Tibial artery (tissue), 4 donors: Measurements from ENCODE around the gene DCXR.

Source experiments
- DNase-seq, 2 donors: peaks; one replicate each; pipeline ENCODE4 v3.0.0-alpha.2; 2019
- H3K27ac ChIP-seq, 2 donors: fragments of 200-600 bp; sonication (generic) in 1 of 2; 1 replicate in 1 of 2; 2 replicates in 1 of 2; pipeline ENCODE4 v1.5.1; 2018 to 2019; ENCODE audit warnings: mild to moderate bottlenecking in 1 of 2
- H3K27me3 ChIP-seq, 2 donors: fragments of 200-600 bp; sonication (generic) in 1 of 2; one replicate each; pipeline versions ENCODE4 v1.5.1 to v1.6.0; 2016 to 2019
- H3K36me3 ChIP-seq, 3 donors: fragments of 200-600 bp; sonication (generic) in 2 of 3; one replicate each; pipeline ENCODE4 v1.5.1; 2016 to 2019; ENCODE audit warnings: mild to moderate bottlenecking in 2 of 3
- H3K4me1 ChIP-seq, 4 donors: fragments of 200-600 bp; sonication (generic) in 2 of 4; 1 replicate in 3 of 4; 2 replicates in 1 of 4; pipeline ENCODE4 v1.5.1; 2016 to 2019
- H3K4me3 ChIP-seq, 2 donors: fragments of 200-600 bp; sonication (generic) in 1 of 2; 1 replicate in 1 of 2; 2 replicates in 1 of 2; pipeline ENCODE4 v1.5.1; 2018 to 2019; ENCODE audit warnings: mild to moderate bottlenecking in 2 of 2
- H3K9me3 ChIP-seq, 3 donors: fragments of 200-600 bp; sonication (generic) in 1 of 3; one replicate each; pipeline ENCODE4 v1.5.1; 2016 to 2019
- CTCF ChIP-seq, 2 experiments: fragments of 200-600 bp in 1 of 2; fragments of 450-650 bp in 1 of 2; IDR thresholded peaks; one replicate each; pipeline ENCODE4 v1.5.1; 2017 to 2019; ENCODE audit warnings: antibody characterized with exemption in 2 of 2, mild to moderate bottlenecking in 1 of 2, moderate library complexity in 1 of 2
- intact Hi-C: fragments of 100-400 bp; cut with DNase I; formaldehyde crosslinking; loops from one replicate; pipeline ENCODE4 v1.15.0; 2023; ENCODE audit warnings: low total_unique reads

The DCXR gene

GRCh38 chr17:82083533-82084359, 46.2 kb upstream of the DCXR start:
- Histone ChIP-seq H3K4me3 (no peak overlapping the region), H3K27me3 (no peaks in the 10 kb centered on the region), H3K4me1 (no peaks in the 10 kb centered on the region), H3K27ac (no peak overlapping the region), H3K36me3 (peaks cover 85 to 100% (median 100%) of the 10 kb centered on the region in 3 donors), H3K9me3 (no peaks in the 10 kb centered on the region)
- TF ChIP-seq CTCF (IDR thresholded peaks at IDR 0.05): no peak
- no peak for DNase-seq
- intact Hi-C loops: no loop called here

GRCh38 chr17:82083009-82083408, 45.5 kb upstream of the DCXR start:
- Histone ChIP-seq H3K27me3 (no peaks in the 10 kb centered on the region), H3K9me3 (no peaks in the 10 kb centered on the region), H3K4me3 (no peak overlapping the region), H3K27ac (no peak overlapping the region), H3K4me1 (no peaks in the 10 kb centered on the region), H3K36me3 (peaks cover 80 to 100% (median 99%) of the 10 kb centered on the region in 3 donors)
- TF ChIP-seq CTCF (IDR thresholded peaks at IDR 0.05): no peak
- no peak for DNase-seq
- intact Hi-C loops: no loop called here

- Histone ChIP-seq H3K9me3 (no peaks in the 10 kb centered on the region), H3K4me3 (no peak overlapping the region), H3K27ac (no peak overlapping the region), H3K36me3 (peaks cover 75 to 97% (median 93%) of the 10 kb centered on the region in 3 donors), H3K4me1 (no peaks in the 10 kb centered on the region), H3K27me3 (no peaks in the 10 kb centered on the region)
- DNase-seq: no peak
- intact Hi-C loops: no loop called here
- TF ChIP-seq CTCF (IDR thresholded peaks at IDR 0.05): no peak
Observed at GRCh38 chr17:82082456-82082855, 45.0 kb upstream of the DCXR start.

GRCh38 chr17:82081966-82082365, 44.5 kb upstream of the DCXR start:
- Histone ChIP-seq H3K4me3 (no peak overlapping the region), H3K9me3 (no peaks in the 10 kb centered on the region), H3K27ac (no peak overlapping the region), H3K4me1 (no peaks in the 10 kb centered on the region), H3K27me3 (no peaks in the 10 kb centered on the region), H3K36me3 (peaks cover 70 to 92% (median 88%) of the 10 kb centered on the region in 3 donors)
- no peak for TF ChIP-seq CTCF (IDR thresholded peaks at IDR 0.05)
- intact Hi-C loops: no loop called here
- DNase-seq: no peak

- H3K4me3 ChIP-seq: no peak overlapping the region
- no peak for TF ChIP-seq CTCF (IDR thresholded peaks at IDR 0.05)
- H3K27ac ChIP-seq: no peak overlapping the region
- no peaks in the 10 kb centered on the region for H3K27me3 ChIP-seq
- H3K9me3 ChIP-seq: no peaks in the 10 kb centered on the region
- DNase-seq: no peak
- intact Hi-C loops: no loop called here
- H3K4me1 ChIP-seq: no peaks in the 10 kb centered on the region
- H3K36me3 ChIP-seq: peaks cover 66 to 88% (median 84%) of the 10 kb centered on the region in 3 donors
Observed at GRCh38 chr17:82081546-82081945, 44.0 kb upstream of the DCXR start.
